ENCODE measurements around the gene ADGRL2.

GRCh38 chr1:81920886-81921285, 120.2 kb downstream of the ADGRL2 start:
- TF ChIP-seq POLR2A (IDR thresholded peaks at IDR 0.05) (no peak), POLR2AphosphoS5 (IDR thresholded peaks at IDR 0.05) (no peak), EP300 (IDR thresholded peaks at IDR 0.05) (no peak)
- TF ChIP-seq, protein P1, sequence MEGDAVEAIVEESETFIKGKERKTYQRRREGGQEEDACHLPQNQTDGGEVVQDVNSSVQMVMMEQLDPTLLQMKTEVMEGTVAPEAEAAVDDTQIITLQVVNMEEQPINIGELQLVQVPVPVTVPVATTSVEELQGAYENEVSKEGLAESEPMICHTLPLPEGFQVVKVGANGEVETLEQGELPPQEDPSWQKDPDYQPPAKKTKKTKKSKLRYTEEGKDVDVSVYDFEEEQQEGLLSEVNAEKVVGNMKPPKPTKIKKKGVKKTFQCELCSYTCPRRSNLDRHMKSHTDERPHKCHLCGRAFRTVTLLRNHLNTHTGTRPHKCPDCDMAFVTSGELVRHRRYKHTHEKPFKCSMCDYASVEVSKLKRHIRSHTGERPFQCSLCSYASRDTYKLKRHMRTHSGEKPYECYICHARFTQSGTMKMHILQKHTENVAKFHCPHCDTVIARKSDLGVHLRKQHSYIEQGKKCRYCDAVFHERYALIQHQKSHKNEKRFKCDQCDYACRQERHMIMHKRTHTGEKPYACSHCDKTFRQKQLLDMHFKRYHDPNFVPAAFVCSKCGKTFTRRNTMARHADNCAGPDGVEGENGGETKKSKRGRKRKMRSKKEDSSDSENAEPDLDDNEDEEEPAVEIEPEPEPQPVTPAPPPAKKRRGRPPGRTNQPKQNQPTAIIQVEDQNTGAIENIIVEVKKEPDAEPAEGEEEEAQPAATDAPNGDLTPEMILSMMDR (IDR thresholded peaks at IDR 0.05), result no peak
